ENCODE measurements around the gene PWWP2B.

Gene PWWP2B

DNA sequence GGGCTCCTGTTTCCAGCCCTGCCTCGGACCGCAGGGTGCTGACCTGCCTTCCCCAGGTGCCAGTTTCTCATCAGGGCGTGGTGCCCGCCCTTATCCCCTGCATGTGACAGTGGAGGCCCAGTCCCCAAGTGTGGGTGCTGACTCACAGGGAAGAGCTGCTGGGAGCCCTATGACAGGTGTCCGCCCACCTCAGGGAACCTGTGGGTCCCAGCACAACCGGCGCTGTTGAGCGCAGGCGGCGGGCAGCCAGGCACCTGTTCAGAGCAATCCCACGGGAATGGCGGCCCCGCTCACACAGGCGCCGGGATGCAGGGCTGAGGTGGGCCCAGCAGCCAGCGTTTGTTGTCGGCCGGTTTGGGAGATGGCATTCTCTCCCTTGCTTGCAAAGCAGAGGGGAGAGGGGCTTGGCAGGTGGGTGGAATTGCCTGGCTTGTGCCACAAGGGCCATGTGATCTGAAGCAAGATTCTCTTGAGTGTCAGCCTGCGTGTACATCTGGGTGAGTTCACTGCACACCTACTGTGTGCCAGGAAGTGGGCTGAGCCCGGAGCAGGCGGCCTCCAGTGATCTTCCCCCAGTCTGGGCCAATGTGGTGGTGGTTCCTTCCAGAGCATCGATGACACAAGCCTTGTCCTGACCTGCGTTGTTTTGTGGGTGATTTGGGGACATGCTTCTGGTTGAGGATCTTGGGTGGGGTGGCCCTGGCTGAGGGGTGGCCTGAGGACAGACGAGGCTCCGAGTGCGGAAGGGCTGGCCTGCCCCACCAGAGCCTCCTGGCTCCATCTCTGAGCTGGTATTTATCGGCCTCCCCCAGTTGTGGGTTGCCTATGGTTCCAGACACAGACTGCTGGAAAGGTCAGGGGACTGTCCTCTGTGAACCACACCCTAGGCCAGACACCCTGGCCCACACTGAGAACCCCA lies 2.4 kb downstream of the PWWP2B start:
- TF ChIP-seq, protein P1, sequence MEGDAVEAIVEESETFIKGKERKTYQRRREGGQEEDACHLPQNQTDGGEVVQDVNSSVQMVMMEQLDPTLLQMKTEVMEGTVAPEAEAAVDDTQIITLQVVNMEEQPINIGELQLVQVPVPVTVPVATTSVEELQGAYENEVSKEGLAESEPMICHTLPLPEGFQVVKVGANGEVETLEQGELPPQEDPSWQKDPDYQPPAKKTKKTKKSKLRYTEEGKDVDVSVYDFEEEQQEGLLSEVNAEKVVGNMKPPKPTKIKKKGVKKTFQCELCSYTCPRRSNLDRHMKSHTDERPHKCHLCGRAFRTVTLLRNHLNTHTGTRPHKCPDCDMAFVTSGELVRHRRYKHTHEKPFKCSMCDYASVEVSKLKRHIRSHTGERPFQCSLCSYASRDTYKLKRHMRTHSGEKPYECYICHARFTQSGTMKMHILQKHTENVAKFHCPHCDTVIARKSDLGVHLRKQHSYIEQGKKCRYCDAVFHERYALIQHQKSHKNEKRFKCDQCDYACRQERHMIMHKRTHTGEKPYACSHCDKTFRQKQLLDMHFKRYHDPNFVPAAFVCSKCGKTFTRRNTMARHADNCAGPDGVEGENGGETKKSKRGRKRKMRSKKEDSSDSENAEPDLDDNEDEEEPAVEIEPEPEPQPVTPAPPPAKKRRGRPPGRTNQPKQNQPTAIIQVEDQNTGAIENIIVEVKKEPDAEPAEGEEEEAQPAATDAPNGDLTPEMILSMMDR (conservative IDR thresholded peaks at IDR 0.05; ENCODE audit: low read depth, low read length), result no peak
- no peak overlapping the region for H3K4me3 ChIP-seq (ENCODE audit: low read depth, low read length)
- no peak for DNase-seq (ENCODE audit: low read depth)

DNA sequence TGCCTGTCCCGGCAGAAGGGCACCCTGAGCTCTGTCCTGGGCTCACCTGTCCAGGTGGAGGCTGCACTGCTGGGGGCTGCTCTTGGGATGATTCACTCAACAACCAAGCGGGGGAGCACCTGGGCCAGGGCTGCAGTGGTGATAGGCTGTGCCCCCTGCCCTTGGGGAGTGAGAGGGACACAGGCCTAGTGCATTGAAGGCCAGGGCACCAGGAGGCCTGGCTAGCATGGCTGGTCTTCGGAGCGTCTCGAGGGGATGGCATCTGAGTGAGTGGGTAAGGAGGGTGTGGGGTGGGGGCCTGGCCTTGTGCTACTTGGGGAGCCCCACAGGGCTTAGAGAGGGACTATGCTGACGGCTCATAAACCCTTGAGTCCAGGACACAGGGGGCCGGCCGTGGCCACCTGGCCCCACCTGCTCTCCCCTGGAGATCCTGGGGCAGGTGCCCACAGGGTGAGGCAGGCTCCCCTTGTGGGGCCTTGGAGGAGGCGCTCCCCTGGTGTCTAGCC lies 3.1 kb downstream of the PWWP2B start:
- DNase-seq (ENCODE audit: low read depth), result no peak
- no peak overlapping the region for H3K4me3 ChIP-seq (ENCODE audit: low read depth, low read length)
- TF ChIP-seq, protein P1 (conservative IDR thresholded peaks at IDR 0.05; ENCODE audit: low read depth, low read length), result no peak

DNA sequence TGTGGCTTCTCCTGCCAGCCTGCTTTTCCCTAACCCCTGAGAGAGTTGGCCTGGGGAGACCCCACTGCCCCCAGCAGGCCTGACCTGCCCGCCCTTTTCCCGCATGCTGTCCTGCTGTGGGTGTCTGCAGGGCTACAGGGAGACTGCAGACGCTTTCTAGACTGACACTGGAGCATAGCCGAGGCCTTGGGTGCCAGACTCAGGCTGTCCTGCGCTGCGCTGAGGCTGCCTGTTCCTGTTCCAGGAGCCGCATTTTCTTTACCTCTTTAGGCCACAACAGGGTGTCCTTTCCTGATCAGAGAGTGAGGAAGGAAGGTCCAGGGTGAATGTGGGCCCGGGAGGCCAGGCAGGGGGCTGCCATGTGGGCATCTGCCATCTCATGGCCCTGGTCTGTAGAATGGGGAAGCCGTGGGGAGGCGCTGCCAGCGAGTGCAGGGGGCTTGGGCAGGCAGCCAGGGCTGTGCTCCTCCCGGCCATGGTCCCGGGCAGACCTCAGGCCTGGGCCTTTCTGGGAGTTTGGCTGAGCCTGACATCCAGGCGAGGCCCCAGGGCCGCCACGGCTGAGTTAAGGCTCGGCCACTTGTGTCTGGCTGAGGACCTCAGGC lies 3.6 kb downstream of the PWWP2B start:
- DNase-seq (ENCODE audit: low read depth), result no peak
- H3K4me3 ChIP-seq (ENCODE audit: low read depth, low read length), result no peak overlapping the region
- TF ChIP-seq, protein P1 (conservative IDR thresholded peaks at IDR 0.05; ENCODE audit: low read depth, low read length), result no peak

DNA sequence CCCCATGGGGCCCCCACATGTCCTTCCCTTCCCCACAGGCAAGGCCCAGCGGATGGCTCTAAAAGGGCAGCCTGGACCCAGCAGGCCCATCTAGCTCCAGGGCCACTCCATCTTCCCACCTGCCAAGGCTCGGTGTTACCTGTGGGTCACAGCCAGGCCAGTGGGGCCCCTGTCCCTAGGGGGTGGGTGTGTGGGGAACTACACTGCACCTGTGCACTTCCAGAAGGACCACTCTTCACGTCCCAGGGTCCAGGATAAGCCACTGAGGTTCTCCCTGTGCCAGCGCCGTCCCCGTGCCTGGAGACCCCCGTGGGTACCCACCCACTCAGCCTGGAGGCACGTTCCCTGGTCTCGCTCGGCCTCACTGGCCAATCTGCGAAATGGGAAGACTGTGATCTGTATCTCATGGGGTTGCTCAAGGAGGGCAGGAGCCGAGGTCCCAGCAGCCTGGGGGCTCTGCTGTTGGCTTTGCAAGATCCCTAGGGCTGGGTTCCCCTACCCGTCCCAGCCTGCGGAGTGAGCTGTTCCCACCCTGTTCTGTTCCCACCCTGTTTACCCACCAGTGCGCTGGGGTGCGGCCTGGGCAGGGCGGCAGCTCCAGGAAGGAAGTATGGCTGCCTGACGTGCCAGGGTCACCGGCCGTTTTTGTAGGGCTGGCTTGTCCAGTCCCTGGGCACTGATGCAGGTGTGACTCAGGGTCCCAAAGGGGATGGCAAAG lies 4.6 kb downstream of the PWWP2B start:
- no peak overlapping the region for H3K4me3 ChIP-seq (ENCODE audit: low read depth, low read length)
- TF ChIP-seq, protein P1 (conservative IDR thresholded peaks at IDR 0.05; ENCODE audit: low read depth, low read length), result no peak
- no peak for DNase-seq (ENCODE audit: low read depth)

DNA sequence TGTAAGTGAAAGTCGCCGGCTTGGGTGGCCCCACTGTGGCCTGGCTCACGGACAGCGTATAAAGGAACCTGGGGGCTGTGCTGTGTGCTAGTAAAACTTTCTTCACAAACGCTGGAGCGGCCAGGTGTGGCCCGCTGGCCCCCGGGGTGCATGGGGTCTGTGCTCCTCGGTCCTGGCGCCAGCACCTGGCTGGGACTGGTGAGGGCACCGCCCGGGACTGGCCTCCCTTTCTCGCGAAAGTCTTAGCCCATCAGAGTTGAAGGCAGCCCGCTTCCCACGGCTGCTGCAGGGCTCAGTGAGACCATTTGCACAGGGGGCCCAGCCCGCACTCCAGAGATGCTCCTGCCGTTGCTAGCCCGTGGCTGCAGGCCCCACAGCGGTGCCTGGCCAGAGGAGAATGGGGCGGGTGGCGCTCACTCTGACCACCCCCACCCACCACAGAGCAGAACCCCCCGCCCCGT lies 5.8 kb downstream of the PWWP2B start:
- no peak overlapping the region for H3K4me3 ChIP-seq (ENCODE audit: low read depth, low read length)
- DNase-seq (ENCODE audit: low read depth), result no peak
- TF ChIP-seq, protein P1 (conservative IDR thresholded peaks at IDR 0.05; ENCODE audit: low read depth, low read length), result no peak

DNA sequence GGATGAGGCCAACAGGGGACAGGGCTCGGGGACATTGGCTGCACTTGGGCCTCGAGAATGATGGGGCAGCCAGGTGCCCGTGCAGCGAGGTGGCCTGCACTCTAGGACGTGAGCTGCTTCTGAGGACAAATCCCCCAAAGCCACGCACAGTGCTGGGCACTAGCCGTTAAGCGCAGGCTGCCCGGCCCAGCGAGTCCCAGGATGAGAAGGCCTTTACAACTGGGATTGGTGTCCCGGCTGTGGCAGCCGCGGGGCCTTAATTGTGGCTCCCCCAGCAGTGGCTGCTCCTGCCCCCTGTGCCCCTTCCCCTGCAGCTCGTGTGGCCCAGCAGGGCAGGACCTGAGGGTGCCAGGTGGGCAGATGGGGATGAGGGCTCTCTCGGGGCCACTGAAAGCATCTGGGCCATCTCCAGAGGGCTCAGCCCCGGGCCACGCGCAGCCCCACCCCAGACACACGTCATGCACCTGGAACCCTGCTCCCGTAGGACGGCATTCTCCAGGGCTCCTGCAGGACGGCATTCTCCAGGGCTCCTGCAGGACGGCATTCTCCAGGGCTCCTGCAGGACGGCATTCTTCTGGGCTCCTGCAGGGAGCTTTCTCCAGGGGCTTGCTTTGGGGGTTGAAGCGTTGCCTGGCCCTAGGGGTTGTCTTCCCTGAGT lies 6.6 kb downstream of the PWWP2B start:
- DNase-seq (ENCODE audit: low read depth), result no peak
- no peak overlapping the region for H3K4me3 ChIP-seq (ENCODE audit: low read depth, low read length)
- TF ChIP-seq, protein P1 (conservative IDR thresholded peaks at IDR 0.05; ENCODE audit: low read depth, low read length), result no peak
